Fibroblast of lung (primary cell): ENCODE results near the gene SPRING1.

Experiments
- CTCF ChIP-seq, 2 donors: IDR thresholded peaks in 1 of 2; conservative IDR thresholded peaks in 1 of 2; 1 replicate in 1 of 2; 2 replicates in 1 of 2; pipeline ENCODE4 v1.5.1; 2011 to 2012; ENCODE audit warnings: low read length in 2 of 2, control low read depth in 1 of 2, inconsistent platforms in 1 of 2, low read depth in 1 of 2, mild to moderate bottlenecking in 1 of 2
- EZH2 ChIP-seq: IDR thresholded peaks from 2 replicates; pipeline ENCODE4 v1.5.1; 2012; ENCODE audit warnings: low read length, control low read depth, mild to moderate bottlenecking; ENCODE audit errors: missing control alignments

- TF ChIP-seq CTCF (conservative IDR thresholded peaks at IDR 0.05 in 1 of 2, IDR thresholded peaks at IDR 0.05 in 1 of 2; ENCODE audit: low read depth in 1 of 2, low read length in 2 of 2) (no peak), EZH2 (no peak)
Observed at GRCh38 chr12:116766285-116766684, 28.4 kb upstream of the SPRING1 start.
